ENCODE results near the gene LRRC4C.

LRRC4C gene
- total RNA-seq: 0 to 0.05 reads per million in 2 donors

GRCh38 chr11:41459465-41460401 lies at the start of gene LRRC4C:
Gene LRRC4C, minus strand, starts transcription at chr11:41459652.
- DNase-seq: no peak

GRCh38 chr11:41508121-41508520 lies 48.7 kb upstream of the LRRC4C start:
- no peak for DNase-seq

- DNase-seq: no peak
Observed at GRCh38 chr11:41499429-41499828, 40.0 kb upstream of the LRRC4C start.

GRCh38 chr11:41498726-41499125 lies 39.3 kb upstream of the LRRC4C start:
- no peak for DNase-seq

GRCh38 chr11:41497974-41498373 lies 38.5 kb upstream of the LRRC4C start:
- no peak for DNase-seq

GRCh38 chr11:41494716-41495115 lies 35.3 kb upstream of the LRRC4C start:
- no peak for DNase-seq

- DNase-seq: no peak
Observed at GRCh38 chr11:41486424-41486823, 27.0 kb upstream of the LRRC4C start.

GRCh38 chr11:41483956-41484355 lies 24.5 kb upstream of the LRRC4C start:
- no peak for DNase-seq

- DNase-seq: no peak
Observed at GRCh38 chr11:41479179-41479578, 19.7 kb upstream of the LRRC4C start.

GRCh38 chr11:41461057-41461681 lies 1.7 kb upstream of the LRRC4C start:
- DNase-seq: no peak

- no peak for DNase-seq
Observed at GRCh38 chr11:41458641-41459040, 811 bp downstream of the LRRC4C start.

GRCh38 chr11:41458154-41458553 lies 1.3 kb downstream of the LRRC4C start:
- no peak for DNase-seq

GRCh38 chr11:41457216-41458014 lies 2.0 kb downstream of the LRRC4C start:
- DNase-seq: no peak

- DNase-seq: no peak
Observed at GRCh38 chr11:41456269-41456668, 3.2 kb downstream of the LRRC4C start.

- DNase-seq: no peak
Observed at GRCh38 chr11:41451011-41451410, 8.4 kb downstream of the LRRC4C start.

GRCh38 chr11:41449483-41450050 lies 9.9 kb downstream of the LRRC4C start:
- DNase-seq: no peak

- DNase-seq: no peak
Observed at GRCh38 chr11:41446566-41446965, 12.9 kb downstream of the LRRC4C start.

- no peak for DNase-seq
Observed at GRCh38 chr11:41446107-41446506, 13.3 kb downstream of the LRRC4C start.

GRCh38 chr11:41437006-41437490 lies 22.4 kb downstream of the LRRC4C start:
- DNase-seq: no peak

GRCh38 chr11:41435531-41435930 lies 23.9 kb downstream of the LRRC4C start:
- DNase-seq: no peak

- DNase-seq: no peak
Observed at GRCh38 chr11:41431784-41432183, 27.7 kb downstream of the LRRC4C start.

- no peak for DNase-seq
Observed at GRCh38 chr11:41419901-41420300, 39.6 kb downstream of the LRRC4C start.

All from activated gamma-delta T cell (primary cell).